LNCaP clone FGC (cell line): Measurements from ENCODE around the gene RPL7A.
A peak's percentile ranks its signal among the peaks of the same experiment; 100 is the strongest.

Experiments used
- DNase-seq: peaks from one replicate; pipeline ENCODE4 v3.0.0-alpha.2; 2011; ENCODE audit warnings: low read depth
- H3K4me3 ChIP-seq: 2 replicates; pipeline ENCODE4 v1.5.1; 2011; ENCODE audit warnings: mild to moderate bottlenecking, low read depth, low read length, control low read depth
- TF ChIP-seq, protein P1 (sequence below): IDR thresholded peaks from 2 replicates; pipeline ENCODE4 v1.5.1; 2012; ENCODE audit warnings: mild to moderate bottlenecking; ENCODE audit not compliant: control insufficient read depth, insufficient read depth; ENCODE audit errors: extremely low read depth

RPL7A gene

DNA sequence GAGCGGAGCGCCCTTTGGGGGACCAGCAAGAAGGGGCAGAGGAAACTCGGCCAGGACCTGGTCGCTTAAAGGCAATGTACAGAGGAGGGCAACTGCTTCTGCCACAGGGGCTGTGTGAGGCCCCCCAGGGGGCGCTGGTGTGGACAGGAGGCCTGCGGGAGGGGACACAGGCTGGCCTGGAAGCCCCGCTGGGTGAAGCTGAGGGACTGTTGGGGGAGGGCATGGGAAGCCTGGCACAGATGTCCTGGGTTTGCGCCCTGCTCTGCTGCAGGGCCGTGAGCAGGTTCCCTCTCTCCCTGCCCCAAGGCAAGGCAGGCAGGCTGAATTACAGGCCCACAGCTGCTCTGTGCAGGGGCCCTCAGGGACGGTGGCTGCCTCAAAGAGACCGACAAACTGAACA is 5.4 kb upstream of the RPL7A start:
- TF ChIP-seq, protein P1, sequence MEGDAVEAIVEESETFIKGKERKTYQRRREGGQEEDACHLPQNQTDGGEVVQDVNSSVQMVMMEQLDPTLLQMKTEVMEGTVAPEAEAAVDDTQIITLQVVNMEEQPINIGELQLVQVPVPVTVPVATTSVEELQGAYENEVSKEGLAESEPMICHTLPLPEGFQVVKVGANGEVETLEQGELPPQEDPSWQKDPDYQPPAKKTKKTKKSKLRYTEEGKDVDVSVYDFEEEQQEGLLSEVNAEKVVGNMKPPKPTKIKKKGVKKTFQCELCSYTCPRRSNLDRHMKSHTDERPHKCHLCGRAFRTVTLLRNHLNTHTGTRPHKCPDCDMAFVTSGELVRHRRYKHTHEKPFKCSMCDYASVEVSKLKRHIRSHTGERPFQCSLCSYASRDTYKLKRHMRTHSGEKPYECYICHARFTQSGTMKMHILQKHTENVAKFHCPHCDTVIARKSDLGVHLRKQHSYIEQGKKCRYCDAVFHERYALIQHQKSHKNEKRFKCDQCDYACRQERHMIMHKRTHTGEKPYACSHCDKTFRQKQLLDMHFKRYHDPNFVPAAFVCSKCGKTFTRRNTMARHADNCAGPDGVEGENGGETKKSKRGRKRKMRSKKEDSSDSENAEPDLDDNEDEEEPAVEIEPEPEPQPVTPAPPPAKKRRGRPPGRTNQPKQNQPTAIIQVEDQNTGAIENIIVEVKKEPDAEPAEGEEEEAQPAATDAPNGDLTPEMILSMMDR: 0 out of 2 replicates have a peak, but pooled peaks have one; percentile 16
- no peak for DNase-seq
- H3K4me3 ChIP-seq: no peak overlapping the region

DNA sequence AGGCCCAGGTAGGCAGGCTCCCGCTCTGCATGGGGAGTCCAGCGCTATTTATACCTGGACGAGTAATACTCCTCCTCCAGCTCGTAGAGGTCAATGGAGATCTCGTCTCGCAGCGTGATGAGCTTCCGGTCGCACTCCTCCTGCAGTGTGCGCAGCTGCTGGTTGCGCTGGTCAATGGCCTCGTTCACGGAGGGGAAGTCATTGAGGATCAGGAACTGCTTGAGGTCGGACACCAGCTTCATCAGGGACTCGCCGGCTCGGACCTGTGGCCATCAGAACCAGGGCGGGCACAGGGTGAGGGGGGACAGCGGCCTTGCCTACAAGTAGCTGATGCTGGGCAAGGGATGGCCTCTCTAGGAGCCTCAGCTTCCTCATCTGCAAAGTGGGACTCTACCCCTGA is 3.9 kb upstream of the RPL7A start:
- DNase-seq: no peak
- TF ChIP-seq, protein P1: no peak
- no peak overlapping the region for H3K4me3 ChIP-seq

DNA sequence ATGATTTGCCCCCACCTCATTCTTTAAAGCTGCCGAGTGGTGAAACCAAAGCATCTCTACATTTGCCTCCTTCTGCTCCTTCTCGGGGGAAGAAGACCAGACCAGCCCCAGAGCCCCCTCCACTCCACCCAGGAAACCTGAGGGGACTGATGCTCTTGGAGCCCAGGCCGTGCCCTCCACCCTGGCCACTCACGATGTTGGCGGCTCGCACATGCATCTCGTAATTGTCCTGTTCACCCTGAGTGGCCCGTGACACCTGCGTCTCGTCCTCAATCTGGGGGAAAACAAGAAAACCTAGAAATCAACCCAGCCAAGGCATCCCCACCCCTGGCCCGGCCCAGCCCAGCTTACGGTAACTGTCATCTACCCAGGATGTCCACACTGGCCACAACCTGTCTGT is 3.0 kb upstream of the RPL7A start:
- no peak overlapping the region for H3K4me3 ChIP-seq
- TF ChIP-seq, protein P1: no peak
- DNase-seq: no peak

DNA sequence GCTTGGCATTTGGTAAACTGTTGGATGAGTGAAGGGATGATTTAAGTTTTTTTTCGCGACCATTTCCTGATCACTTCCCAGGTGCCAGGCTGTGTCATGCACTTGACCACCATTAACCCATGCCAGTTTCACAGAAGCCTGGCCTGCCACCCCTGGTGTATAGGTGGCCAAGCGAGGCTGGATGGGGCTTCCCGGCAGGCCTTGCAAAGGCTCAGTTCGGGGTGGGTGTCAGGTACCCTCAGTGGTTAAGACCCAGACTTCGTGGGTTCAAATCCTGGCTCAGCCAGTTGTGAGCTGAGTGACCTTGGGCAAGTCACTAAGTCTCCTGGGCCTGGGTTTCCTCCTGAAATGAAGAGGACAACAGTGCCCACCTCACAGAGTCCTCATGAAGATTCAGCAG is 2.4 kb upstream of the RPL7A start:
- TF ChIP-seq, protein P1: no peak
- DNase-seq: no peak
- H3K4me3 ChIP-seq: no peak overlapping the region

DNA sequence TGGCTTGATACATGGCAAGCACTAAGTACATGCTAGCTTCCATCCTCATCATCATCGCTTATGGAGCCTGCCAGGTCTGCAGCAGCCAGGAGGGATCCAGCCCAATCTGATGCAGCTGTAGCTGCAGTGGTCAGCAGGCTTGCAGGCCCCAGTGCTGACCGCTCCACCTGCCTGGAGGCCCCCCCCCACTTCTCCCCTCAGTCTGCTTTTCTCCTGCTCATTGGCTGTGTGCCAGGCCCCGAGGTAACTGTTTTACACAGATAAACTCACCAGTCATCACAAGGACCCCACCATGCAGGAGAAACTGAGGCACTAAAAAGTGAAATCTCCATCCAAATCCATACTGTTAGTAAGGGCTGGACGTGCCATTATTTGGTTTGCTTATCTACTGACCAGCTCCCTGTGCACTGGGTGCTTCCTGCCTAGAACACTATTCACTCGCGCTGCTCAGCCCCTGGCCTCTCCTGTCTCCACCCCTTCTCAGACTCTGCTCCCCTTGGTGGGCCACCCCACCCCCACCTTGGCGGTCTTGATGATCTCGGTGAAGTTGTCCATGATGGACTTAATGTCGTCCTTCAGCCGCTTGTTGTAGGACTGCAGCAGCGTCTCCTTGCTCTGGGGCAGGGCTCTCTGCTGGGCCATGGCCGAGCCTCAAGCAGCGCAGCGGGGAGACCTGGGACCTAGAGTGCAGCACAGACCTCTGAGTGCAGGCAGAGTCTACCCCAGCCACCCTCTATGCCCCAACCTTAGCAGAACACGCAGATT is 1.8 kb upstream of the RPL7A start:
- DNase-seq: no peak
- H3K4me3 ChIP-seq: peak overlapping the region; percentile 97
- TF ChIP-seq, protein P1: no peak

DNA sequence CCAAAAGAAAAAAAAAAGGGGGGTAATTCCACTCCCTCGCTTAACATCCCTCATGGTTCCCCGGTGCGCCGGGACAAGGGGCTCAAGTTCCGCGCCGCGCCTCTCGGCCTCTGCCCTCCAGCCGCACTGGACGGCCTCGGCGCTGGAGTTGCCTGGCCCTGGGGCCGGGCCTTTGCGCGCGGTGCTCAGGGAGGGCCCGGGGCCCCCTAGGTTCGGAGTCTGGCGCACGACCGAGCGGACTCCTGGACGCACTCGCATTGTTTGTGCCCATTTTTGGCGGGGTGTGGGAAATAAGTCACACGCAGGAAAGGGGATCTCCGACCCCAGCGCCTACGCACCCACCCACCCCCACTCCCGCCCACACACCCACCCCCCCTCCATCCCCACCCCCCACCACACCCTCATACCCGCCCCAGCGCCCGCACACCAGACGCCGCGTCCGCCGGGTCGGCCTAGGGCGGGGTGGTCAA is 468 bp upstream of the RPL7A start:
- H3K4me3 ChIP-seq: peak overlapping the region; percentile 97
- TF ChIP-seq, protein P1: no peak
- no peak for DNase-seq
